SK-N-MC (cell line): ENCODE results near the gene MOCOS.

Source experiments
- DNase-seq: peaks from one replicate; pipeline ENCODE4 v3.0.0-alpha.2; 2011; ENCODE audit warnings: low read depth, low spot score
- H3K27ac ChIP-seq: fragments of 200-600 bp; sonication (generic); 2 replicates; pipeline ENCODE4 v1.5.1; 2016; ENCODE audit warnings: mixed run types
- H3K36me3 ChIP-seq: fragments of 200-600 bp; sonication (generic); 2 replicates; pipeline ENCODE4 v1.6.1; 2017; ENCODE audit warnings: antibody characterized with exemption, low read length, mixed read lengths; ENCODE audit not compliant: insufficient read depth
- H3K4me3 ChIP-seq: fragments of 200-600 bp; sonication (generic); 2 replicates; pipeline ENCODE4 v1.5.1; 2016
- H3K9ac ChIP-seq: fragments of 200-600 bp; sonication (generic); 2 replicates; pipeline ENCODE4 v1.8.0; 2017; ENCODE audit warnings: mixed run types, mixed read lengths; ENCODE audit not compliant: insufficient read length
- H3K9me3 ChIP-seq: fragments of 200-600 bp; sonication (generic); 2 replicates; pipeline ENCODE4 v1.6.1; 2017; ENCODE audit warnings: low read depth, mild to moderate bottlenecking, antibody characterized with exemption, low read length, moderate library complexity, mixed read lengths
- EZH2 ChIP-seq: fragments of 200-600 bp; sonication (generic); IDR thresholded peaks from one replicate; pipeline ENCODE4 v1.6.1; 2017; ENCODE audit warnings: antibody characterized with exemption
- FOXP2 ChIP-seq: optimal IDR thresholded peaks from 2 replicates; pipeline ENCODE3; 2011; ENCODE audit warnings: mild to moderate bottlenecking, moderate library complexity; ENCODE audit not compliant: insufficient read depth; ENCODE audit errors: extremely low read length, control extremely low read depth
- POLR2AphosphoS5 ChIP-seq: IDR thresholded peaks from 2 replicates; pipeline ENCODE4 v1.6.1; 2012; ENCODE audit warnings: mild to moderate bottlenecking, low read depth, low read length, borderline replicate concordance

The MOCOS gene

DNA sequence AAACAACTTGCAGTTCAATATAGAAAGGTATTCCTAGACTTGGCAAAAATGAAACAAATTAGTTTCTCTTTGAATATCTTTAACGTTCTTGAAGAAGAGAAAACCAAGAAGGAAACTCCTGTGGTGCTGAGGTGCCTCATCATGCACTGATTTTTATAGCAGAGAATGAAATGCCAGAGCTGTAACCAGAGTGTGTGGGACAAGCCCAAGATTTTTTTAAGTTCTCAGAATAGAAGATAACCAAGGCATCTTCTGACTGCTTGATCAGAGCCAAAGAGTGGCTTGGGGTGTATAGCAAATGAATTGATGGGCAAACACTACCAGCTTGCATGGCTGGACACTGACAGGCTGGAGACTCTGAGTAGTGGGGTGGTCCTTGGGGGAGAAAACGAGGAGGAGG lies 118.1 kb downstream of the MOCOS start:
- Histone ChIP-seq H3K4me3 (no peak overlapping the region), H3K9ac (no peak overlapping the region), H3K27ac (no peak overlapping the region), H3K9me3 (no peaks in the 10 kb centered on the region), H3K36me3 (no peaks in the 10 kb centered on the region)
- TF ChIP-seq FOXP2 (no peak), POLR2AphosphoS5 (no peak)
- DNase-seq, result no peak

- Histone ChIP-seq H3K9me3 (no peaks in the 10 kb centered on the region), H3K4me3 (no peak overlapping the region), H3K9ac (no peak overlapping the region), H3K36me3 (no peaks in the 10 kb centered on the region), H3K27ac (no peak overlapping the region)
- DNase-seq, result no peak
- no peak for TF ChIP-seq EZH2
- TF ChIP-seq POLR2AphosphoS5, result no peak
- TF ChIP-seq FOXP2, result no peak
Observed at GRCh38 chr18:36307513-36307912, 120.2 kb downstream of the MOCOS start.

DNA sequence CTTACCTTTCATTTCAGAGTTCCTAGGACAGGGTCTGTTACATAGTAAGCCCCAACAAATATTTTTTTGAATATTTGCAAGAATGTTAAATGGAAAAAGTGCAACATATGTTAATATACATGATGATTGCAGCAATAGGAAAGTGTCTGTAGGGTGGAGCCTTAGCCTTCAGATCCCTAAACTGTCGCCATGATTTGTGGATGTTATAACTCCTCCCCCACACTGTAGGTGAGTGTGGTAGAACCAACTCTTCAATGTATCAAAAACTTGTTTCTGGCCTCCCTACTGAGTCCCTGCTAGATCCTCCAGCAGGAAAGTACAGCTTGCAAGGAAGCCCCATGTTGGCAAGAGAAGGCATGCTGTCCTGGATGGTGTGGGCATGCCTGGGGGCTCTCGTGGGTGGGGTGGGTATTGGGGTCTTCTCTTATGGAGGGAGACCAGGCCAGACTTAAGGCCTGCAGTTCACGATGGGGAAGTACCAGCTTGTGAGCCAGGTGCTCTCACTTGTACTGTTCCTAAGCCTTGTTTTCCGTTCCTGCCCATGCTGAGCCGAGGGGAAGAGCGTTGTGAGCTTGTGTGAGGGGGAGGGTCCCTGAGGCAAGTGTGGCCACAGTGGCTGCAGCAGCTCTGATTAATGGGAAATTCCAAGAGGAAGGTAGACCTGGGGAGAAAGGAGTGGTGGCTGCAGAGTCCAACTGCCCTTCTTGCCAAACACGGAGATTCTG lies 121.6 kb downstream of the MOCOS start:
- Histone ChIP-seq H3K9ac (no peak overlapping the region), H3K27ac (no peak overlapping the region), H3K36me3 (no peaks in the 10 kb centered on the region), H3K9me3 (no peaks in the 10 kb centered on the region), H3K4me3 (no peak overlapping the region)
- no peak for TF ChIP-seq EZH2
- no peak for TF ChIP-seq POLR2AphosphoS5
- DNase-seq, result no peak

DNA sequence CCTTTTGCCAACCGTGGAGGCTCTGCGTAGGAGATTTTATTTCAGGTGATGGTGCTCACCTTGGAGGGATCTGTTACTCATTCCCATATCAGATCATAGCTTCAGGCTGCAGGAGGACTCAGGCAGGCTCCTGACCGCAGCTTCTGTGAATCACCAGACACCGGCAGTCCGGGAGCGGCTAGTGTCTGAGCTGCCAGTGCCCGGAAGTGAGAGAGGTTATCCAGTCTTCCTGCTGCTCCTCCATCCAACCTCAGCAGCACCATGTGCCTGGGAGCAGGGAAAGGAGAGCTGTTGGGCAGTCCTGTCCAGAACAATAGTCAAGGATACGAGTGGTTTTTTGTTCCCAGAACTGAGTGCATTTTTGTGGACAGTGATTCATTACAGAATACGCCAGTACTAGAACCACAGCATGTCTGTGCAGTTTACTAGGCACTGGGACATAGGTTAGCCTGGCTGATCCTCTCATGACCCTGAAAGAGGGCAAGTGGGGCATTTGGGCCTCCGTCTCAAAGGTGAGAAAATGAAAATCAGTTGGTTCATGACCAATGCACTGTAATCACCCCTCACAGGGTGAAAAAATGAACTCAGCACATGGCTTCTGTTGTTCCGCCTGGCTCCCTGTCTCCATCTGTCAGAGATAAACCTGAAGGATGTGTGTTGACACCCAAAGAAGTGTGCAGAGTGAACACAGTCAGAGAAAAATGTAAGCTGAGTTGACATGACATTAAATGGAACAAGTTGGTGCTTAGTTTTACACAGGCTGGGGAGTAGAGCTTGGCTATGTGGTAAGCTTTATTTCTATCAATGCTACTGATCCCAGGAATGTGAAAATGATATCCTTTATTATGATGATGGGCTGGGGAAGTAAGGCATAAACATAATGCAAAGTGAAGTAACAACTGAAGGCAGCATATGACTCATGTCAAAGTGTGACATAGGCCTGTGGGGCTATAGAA lies 122.4 kb downstream of the MOCOS start:
- no peak overlapping the region for H3K27ac ChIP-seq

GRCh38 chr18:36311026-36311570 lies 123.8 kb downstream of the MOCOS start:
- Histone ChIP-seq H3K4me3 (no peak overlapping the region), H3K9me3 (no peaks in the 10 kb centered on the region), H3K9ac (no peak overlapping the region), H3K36me3 (no peaks in the 10 kb centered on the region), H3K27ac (no peak overlapping the region)
- no peak for DNase-seq
- TF ChIP-seq FOXP2, result no peak
- no peak for TF ChIP-seq POLR2AphosphoS5
- TF ChIP-seq EZH2, result no peak

More for the DNA sequence above, 122.4 kb downstream of the MOCOS start:
- TF ChIP-seq FOXP2 (no peak), EZH2 (no peak), POLR2AphosphoS5 (no peak)
- Histone ChIP-seq H3K9me3 (no peaks in the 10 kb centered on the region), H3K9ac (no peak overlapping the region), H3K36me3 (no peaks in the 10 kb centered on the region), H3K4me3 (no peak overlapping the region)
- no peak for DNase-seq

GRCh38 chr18:36312806-36313395 lies 125.6 kb downstream of the MOCOS start:
- no peaks in the 10 kb centered on the region for H3K36me3 ChIP-seq
- no peak overlapping the region for H3K9ac ChIP-seq
- TF ChIP-seq FOXP2 (no peak), EZH2 (no peak), POLR2AphosphoS5 (no peak)
- H3K9me3 ChIP-seq, result no peaks in the 10 kb centered on the region
- no peak for DNase-seq
- no peak overlapping the region for H3K27ac ChIP-seq
- no peak overlapping the region for H3K4me3 ChIP-seq

DNA sequence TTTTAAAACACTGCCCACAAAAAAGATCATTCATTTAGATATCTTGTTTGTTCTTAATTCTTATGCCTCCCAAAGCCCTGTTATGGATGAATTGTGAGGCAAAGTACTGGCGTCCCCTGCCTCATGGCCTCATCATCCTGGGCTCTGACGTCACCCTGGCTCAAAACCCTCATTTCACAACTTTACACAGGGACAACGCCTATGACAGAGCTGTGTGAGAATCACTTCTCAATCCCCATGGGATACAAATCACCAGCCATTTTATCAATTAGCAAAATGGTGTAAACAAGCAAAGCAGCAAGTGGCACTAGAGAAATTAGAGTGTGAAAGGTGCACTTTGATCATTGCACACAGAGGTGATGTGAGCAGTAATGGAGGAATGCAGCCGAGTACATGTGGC lies 126.8 kb downstream of the MOCOS start:
- TF ChIP-seq POLR2AphosphoS5 (no peak), FOXP2 (no peak), EZH2 (no peak)
- no peak for DNase-seq
- no peaks in the 10 kb centered on the region for H3K9me3 ChIP-seq
- H3K9ac ChIP-seq, result no peak overlapping the region
- H3K4me3 ChIP-seq, result no peak overlapping the region
- H3K27ac ChIP-seq, result no peak overlapping the region
- H3K36me3 ChIP-seq, result no peaks in the 10 kb centered on the region

DNA sequence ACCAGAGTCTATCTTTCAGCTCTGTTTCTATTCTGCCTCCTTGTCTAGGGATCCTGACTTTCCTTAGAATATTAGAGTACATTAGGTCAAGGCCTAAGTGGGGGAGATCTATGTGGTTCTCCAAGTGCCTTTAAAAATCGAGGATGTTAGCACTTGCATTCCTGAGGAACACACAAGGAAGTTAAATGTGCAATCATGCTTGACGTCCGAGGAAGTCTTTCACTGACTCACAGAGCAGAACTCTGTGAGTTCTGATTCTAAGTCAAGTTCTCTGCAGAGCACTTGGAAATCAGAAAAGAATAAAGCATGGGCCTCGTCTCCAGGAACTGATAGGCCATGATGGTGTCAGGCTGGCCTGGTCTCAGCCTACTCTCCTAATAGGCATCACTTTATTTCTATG lies 127.5 kb downstream of the MOCOS start:
- Histone ChIP-seq H3K9me3 (no peaks in the 10 kb centered on the region), H3K36me3 (no peaks in the 10 kb centered on the region), H3K27ac (no peak overlapping the region), H3K4me3 (no peak overlapping the region), H3K9ac (no peak overlapping the region)
- DNase-seq, result no peak
- TF ChIP-seq FOXP2 (no peak), POLR2AphosphoS5 (no peak), EZH2 (no peak)
